Right ventricle myocardium superior (tissue), 1 donor: ENCODE data around the gene TGFBR2. TPM values are rescaled to one million over a fixed set of nuclear protein-coding genes. Genes with fewer than 3 reads are reported as not detected.
A peak's percentile ranks its signal among the peaks of the same experiment; 100 is the strongest.

ENCODE experiments used
- ATAC-seq: fragments of 200-7000 bp; cut with Tn5 transposase; one replicate; pipeline ENCODE4 v1.9.1; 2020; ENCODE audit warnings: mild to moderate bottlenecking; ENCODE audit not compliant: poor library complexity
- DNase-seq: peaks from one replicate; pipeline ENCODE4 v3.0.0-alpha.2; 2020
- intact Hi-C: fragments of 100-400 bp; cut with DNase I; formaldehyde crosslinking; loops from one replicate; pipeline ENCODE4 v1.11.2; 2022
- total RNA-seq: library from RNA; stranded (reverse); fragmentation: NEBNext Ultra II Directional; extraction: Animal tissue kit (Norgen Biotek cat#: 25700); gene quantifications from one replicate; pipeline ENCODE4 v1.2.1, GENCODE V29; 2021
- donor health status: DM: no; HTN: yes; CAD: no; lungs with severe emphysema.

Gene TGFBR2
- total RNA-seq, 1 donor from 2014 or later: 168 TPM

DNA sequence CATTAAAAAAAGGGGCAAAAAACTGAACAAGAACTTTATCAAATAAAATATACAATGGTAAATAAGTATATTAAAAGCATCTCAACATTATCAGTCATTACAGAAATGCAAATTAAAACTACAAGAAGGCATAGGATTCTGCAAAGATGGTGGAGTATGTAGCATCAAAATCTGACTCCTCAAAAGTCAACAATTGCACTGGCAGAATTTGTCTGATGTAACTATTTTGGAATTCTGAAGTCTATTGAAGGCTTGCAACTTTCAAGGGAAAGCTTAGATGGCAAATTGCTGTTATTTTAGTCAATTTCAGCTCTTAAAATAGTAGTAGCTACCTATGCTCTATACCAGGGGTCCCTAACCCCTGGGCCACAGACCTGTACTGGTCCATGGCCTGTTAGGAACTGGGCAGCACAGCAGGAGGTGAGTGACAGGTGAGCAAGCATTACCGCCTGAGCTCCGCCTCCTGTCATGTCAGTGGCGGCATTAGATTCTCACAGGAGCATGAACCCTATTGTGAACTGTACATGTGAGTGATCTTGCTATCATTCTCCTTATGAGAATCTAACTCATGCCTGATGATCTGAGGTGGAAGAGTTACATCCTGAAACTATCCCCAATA is 107.6 kb downstream of the TGFBR2 start:
- no peak for ATAC-seq
- intact Hi-C loops: no loop called here
- no peak for DNase-seq

DNA sequence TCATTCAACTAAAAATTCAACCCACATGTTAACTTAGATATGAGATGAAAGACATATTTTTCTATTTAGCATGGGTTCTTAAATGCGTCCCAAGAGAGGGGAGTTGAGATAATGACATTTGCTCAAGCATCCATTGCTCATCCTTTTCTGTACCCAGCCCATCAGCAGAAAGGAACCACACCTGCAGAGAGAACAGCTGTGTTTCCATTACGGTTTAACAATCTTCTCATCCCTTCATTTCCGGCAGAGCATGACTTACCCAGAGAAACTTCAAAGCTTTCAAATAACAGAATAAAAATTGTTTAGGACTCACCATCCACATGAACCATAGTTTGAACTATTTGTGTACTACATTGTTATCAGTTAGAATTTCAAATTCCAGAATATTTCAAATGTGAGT is 113.1 kb downstream of the TGFBR2 start:
- intact Hi-C loops: no loop called here
- ATAC-seq: no peak
- DNase-seq: no peak

DNA sequence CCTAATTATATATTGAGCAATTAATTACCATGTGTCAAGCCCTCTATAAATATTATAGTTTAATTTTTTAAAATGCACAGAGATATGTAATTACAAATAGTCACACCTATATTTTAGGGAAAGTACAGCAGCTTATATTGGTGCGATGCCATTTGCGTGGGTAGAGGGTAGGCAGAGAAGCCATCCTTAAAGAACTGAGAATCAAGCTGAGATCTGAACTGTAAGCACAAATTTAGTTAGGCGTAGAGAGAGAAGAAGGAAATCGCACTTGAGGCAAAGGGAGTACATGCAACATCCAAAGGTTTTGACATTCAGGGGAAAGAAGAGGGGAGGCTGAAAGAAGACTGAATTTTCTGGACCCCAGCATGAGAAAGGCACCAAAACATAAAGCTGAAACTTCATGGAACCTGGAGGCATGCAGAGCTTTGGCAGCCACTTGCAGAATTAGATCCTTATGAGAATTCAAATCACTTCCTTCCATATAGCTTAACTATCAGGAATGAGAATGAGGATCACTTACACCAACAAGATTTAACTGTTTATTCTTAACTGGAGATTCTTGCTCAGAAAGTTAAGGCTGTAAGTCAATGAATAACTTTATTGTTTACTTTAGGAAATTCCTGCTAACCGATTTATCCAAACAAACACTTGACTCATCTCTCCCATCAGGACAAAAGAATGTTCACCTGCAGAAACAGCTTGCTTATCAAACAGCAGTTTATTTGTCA is 114.3 kb downstream of the TGFBR2 start:
- intact Hi-C loops: no loop called here
- ATAC-seq: no peak
- DNase-seq: no peak

DNA sequence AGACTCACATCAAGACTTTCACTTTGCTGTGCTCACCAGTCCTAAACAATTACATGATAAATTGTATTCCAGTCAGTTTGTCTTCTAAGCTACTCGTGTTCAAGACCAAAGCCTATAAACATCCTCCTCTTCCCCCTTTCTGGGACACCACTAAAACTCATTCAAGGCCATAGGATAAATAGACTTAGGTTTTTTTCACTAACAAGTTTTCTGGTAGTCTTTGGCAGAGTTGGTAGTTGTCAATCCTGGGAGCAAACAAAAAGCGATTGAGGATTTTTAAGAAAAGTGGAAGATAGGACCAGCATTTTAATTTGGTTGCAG is 114.9 kb downstream of the TGFBR2 start:
- intact Hi-C loops: no loop called here
- DNase-seq (no peak), ATAC-seq (no peak)

DNA sequence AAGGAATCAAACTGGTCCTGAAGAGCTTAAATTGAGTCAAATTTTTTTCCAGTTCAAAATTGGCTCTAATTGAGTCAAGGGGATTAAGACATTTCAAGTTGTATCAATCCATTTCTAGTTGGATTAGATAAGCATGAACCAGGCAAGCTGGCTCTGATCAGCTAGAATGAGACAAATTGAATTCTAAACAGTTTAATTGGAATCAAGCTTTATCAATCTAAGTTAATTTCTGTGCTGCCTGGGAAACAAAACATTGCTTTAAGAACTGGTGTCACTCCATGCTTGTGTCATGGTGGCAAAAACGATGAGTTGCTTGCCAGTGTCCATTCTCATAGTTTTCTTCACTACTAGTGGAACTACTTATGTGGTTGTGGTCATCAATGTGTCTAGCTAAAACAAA is 116.8 kb downstream of the TGFBR2 start:
- DNase-seq (no peak), ATAC-seq (no peak)
- intact Hi-C loops: no loop called here

DNA sequence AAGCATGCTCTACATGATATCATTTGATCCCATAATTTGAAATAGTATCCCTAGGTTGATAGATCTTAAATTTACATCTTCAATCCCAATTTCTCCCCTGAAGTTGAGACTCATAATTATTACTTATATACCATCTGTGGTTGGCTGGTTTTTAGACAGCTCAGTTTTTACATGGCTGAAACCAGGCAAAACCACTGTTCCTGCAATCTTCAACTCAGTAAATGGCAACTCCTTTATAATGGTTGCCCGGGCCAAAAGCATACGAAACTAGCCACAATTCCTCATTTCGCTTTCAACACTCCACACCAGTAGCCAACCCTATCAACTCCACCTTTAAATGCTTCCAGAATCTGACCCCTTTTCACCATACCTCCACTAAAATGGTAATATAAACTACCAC is 118.5 kb downstream of the TGFBR2 start:
- intact Hi-C loops: no loop called here
- DNase-seq (no peak), ATAC-seq (no peak)

DNA sequence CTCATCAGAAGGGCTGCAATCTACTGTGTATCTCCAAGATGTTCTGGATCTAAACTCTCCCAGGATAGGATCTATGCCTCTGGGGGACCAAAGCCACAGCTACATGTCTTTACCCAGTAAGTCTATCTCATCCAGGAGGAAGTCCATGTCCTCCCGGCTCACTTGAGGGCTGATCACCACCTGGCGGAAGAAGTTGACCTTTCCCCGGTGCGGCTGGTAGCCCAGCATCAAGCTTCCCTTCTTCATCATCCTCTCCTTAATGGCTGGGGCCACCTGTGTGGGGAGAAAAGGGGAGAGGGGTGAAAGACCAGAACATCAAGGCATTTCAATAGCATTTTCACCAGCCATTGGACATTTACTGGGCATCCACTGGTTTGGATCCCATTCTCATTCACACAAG is 121.7 kb downstream of the TGFBR2 start:
- intact Hi-C loops: no loop called here
- ATAC-seq: no peak
- no peak for DNase-seq

DNA sequence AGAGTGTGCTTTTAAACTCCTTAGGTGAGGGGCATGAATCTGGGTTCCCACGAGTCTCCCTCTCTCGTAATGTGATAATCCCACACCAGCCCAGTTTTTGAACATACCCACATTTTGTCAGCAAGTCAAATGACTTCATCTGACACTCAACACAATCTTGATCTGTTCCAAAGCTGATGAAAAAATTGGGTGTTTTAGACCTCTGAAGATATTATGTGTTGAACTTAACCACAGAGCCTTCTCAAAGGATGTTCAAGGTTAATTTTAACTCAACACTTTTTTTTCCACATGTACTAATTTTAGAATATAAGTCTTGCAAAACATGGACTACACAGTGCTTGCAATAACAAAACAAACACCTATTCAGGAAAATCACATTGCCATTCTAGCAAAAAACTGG is 123.1 kb downstream of the TGFBR2 start:
- intact Hi-C loops: no loop called here
- ATAC-seq (peak; percentile 57), DNase-seq (no peak)

DNA sequence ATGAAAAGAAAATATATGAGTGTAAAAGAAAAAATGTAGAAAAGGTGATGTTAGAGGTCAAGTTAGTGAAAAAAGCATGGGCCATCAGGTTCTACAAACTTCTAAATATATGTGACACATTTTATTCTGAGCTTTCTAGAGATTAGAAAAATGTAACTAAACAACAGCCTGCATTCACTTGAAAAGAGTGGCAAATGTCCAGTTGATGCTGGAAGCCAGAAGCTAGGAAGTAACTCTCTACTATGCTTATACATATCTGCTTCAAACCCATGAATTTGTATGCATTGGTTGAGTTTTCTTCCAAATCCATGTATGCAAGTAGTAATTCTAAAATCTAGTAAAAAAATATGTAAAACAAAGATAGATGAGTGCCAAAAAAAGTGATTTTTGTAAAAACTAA is 123.5 kb downstream of the TGFBR2 start:
- ATAC-seq: no peak
- intact Hi-C loops: no loop called here
- no peak for DNase-seq

DNA sequence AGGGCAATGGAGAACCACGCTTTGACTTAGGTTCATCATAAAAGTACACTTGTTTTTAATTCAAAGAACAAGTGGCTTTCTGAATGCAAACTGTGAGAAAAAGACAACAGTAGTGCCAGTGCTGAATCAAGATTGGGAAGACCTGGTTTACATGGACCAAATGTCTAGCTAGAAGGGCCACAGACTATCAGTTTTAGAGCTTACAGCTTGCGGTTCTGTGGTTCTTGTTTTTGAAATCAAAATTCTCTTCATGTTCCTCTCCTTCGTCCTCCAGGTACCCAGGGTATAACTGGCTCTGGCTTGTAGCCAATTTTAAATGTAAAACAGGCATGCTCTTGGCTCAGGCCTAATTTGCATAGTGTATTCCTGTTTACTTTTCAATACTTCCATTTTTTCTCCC is 124.6 kb downstream of the TGFBR2 start:
- intact Hi-C loops: no loop called here

DNA sequence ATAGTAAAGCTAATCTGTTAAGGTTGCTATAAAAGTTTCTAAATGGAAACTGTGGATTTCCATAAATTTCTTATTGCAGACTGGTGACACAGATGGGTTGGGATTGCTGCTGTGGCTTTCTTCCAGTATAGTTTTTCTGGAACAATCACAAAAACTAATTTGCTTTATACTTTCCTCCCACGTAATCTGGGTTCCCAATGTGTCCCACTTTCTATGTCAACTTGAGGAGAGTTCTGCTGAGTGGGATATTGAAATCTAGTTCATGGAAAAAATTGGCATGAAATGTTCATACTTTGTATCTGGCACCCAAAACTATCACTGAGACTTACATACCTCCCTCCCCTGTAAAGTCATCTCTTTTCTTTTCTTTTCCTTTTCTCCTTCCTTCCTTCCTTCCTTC is 126.8 kb downstream of the TGFBR2 start:
- intact Hi-C loops: no loop called here
- ATAC-seq (no peak), DNase-seq (no peak)

More for the DNA sequence above, 124.6 kb downstream of the TGFBR2 start:
- DNase-seq: no peak
- ATAC-seq: no peak

DNA sequence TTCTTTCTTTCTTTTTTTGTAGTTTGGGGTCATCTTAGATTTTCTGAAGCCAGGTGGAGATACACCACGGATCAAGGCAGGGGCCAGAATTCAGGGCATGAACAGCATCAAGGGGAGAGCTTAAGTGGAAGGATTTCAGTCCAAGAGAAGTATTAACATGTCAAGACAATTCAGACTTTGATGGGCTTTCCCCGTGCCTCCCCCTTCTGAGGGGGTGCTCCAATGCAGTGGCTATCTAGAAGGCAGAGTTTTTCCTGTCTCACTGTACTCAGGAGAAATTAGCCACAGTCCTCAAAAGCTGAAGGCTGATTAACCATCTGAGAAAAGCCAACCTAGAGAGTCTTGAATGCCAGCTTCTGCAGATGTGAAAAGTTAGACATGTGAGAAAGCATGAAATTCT is 127.3 kb downstream of the TGFBR2 start:
- ATAC-seq (no peak), DNase-seq (no peak)
- intact Hi-C loops: no loop called here

DNA sequence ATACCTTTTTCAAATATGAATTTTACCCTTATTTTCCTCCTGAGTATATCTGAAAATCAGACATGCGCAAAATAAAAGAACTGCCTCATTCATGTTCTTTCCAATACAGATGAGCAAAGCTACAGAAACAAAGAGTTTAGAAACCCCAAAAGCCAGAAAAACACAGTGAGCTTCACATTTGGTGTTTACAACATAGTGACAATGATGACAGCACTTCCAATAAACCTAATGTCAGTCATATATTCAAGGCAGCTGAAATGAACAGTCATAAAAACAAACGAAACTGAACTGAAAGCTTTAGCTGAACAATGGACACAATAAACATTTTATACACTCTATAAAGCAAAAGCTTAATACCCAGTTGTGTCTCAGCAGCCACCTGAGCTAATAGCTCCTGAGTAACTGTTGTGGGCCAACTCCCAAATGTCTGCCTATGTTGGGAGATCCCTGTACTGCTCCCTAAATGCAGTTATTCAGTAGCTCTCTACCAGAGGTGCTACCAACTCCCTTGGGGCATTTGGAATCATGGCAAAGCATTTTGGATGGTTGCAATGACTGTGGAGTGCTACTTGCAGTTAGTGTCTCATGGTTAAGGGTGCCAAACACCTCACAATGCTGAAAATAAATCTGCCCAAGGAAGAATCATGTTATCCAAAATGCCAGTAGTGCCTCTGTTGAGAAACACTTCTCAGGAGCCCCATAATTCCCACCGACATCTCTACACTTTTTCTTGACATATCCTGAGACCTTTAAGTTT is 131.5 kb downstream of the TGFBR2 start:
- intact Hi-C loops: no loop called here
- DNase-seq: no peak
- no peak for ATAC-seq

DNA sequence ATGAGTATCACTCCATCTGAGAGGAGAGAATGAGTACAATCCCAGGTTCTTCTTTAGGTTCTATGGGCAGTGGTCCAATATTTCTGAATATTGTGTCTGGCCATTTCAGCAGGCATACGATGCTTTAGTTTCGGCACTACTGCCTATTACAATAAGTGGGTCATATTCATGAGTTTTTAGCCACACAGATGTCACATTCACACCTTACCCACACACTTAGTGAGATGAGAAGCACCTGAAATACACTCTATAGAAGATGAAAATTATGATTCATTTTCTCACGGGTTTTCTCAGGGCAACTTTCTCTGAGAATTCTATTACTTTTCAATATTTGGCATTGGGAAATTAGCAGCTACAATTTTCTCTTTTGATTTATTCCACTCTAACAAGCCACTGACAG is 132.2 kb downstream of the TGFBR2 start:
- intact Hi-C loops: no loop called here
- ATAC-seq (no peak), DNase-seq (no peak)

DNA sequence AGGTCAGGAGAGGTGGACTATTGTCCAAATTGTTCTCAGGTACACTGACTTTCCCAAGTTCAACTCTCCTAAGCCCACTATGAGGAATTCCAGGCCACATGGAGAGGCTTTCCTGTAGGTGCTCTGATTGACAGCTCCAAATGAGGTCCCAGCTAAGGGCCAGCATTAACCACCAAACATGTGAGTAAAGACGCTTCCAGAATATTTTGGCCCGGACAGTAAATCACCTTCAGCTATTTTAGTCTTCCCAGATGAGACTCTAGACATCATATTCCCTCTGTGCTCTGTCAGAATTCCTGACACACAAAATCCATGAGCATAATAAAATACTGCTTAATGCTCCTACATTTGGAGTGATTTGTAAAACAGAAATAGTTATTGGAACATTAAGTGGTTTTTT is 135.5 kb downstream of the TGFBR2 start:
- intact Hi-C loops: loop anchor here (10.0 kb wide), 2 partner anchors 537 to 627 kb away; no protein-coding TSS in a partner anchor
- DNase-seq (no peak), ATAC-seq (no peak)

DNA sequence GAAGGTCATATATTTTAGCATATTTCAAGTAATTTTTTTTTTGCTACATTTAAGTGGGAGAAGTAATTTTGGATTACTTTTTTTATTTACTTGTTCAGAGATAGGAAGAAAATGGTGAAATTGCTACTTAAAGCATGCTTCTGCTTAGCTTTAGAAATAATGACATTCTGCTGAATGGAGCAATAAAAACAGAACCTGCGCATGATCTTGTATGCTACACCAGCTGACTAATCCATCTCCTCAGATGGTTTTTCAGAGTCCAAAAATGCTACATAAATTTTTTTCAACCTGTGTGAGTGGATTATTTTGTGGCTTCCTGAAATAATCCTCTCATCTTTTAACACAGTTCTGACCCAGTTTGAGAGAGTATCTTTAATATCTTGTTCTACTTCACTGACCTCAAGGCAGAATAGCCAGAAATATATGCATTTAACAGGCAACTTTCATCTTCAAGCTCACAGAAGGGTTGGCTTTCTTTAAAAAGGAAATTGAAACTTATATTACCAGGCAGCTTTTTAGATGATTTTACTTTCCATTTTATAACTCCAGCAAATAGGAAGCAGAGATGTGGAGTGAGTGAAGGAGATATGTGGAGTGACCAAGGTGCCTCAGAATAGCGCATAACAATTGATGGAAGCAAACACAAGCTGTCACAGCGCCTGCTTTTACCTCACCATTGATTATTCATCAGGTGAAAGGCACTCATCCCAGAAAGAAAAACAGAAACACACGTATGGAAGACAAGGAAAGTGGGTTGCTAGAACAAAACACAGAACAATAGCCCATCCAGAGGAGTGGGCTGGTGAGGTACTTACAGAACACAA is 136.6 kb downstream of the TGFBR2 start:
- intact Hi-C loops: loop anchor here (10.0 kb wide), 2 partner anchors 538 to 628 kb away; no protein-coding TSS in a partner anchor
- DNase-seq: no peak
- no peak for ATAC-seq
